H1 (cell line): ENCODE data around the gene PLCB3. TPM values are rescaled to one million over a fixed set of nuclear protein-coding genes. Genes with fewer than 3 reads are reported as not detected.

Source experiments
- CTCF ChIA-PET: fragments of 300-600 bp; sonication (Branson Sonifier 250); formaldehyde crosslinking; loops from one replicate; lab custom pipeline; 2021; ENCODE audit not compliant: partially characterized antibody; lab: Charles Lee
- POLR2A ChIA-PET: fragments of 300-600 bp; sonication (Branson Sonifier 250); formaldehyde crosslinking; loops from one replicate; lab custom pipeline; 2021; ENCODE audit warnings: inconsistent platforms; ENCODE audit not compliant: partially characterized antibody; lab: Charles Lee
- DNase-seq, 2 experiments: peaks; one replicate each; pipeline versions ENCODE4 v3.0.0 to v3.0.0-alpha.2; 2010 to 2022; ENCODE audit warnings: low spot score in 2 of 2, low read depth in 1 of 2, mixed read lengths in 1 of 2
- FAIRE-seq: peaks from 2 replicates; lab custom pipeline; 2011; peaks lifted over from hg19 to GRCh38; lab: Jason Lieb, UNC
- H2AFZ ChIP-seq: 2 replicates; pipeline ENCODE4 v1.8.1; 2012; ENCODE audit warnings: low read length, inconsistent platforms
- H2AK5ac ChIP-seq: 2 replicates; pipeline ENCODE4 v1.6.1; 2013; ENCODE audit warnings: low read depth, low read length
- H2BK120ac ChIP-seq: replicated peaks from 2 replicates; pipeline ENCODE3; 2013; ENCODE audit warnings: low read depth, low read length, inconsistent platforms
- H2BK12ac ChIP-seq: 2 replicates; pipeline ENCODE4 v1.6.1; 2013; ENCODE audit warnings: low read depth, low read length
- H2BK15ac ChIP-seq: 2 replicates; pipeline ENCODE4 v1.6.1; 2013; ENCODE audit warnings: low read length
- H2BK20ac ChIP-seq: 2 replicates; pipeline ENCODE4 v1.6.1; 2013; ENCODE audit warnings: low read length
- H2BK5ac ChIP-seq: 2 replicates; pipeline ENCODE4 v1.6.1; 2013; ENCODE audit warnings: low read depth, low read length
- H3K14ac ChIP-seq: 2 replicates; pipeline ENCODE4 v1.6.1; 2013; ENCODE audit warnings: inconsistent platforms; ENCODE audit not compliant: insufficient read length
- H3K18ac ChIP-seq: 2 replicates; pipeline ENCODE4 v1.6.1; 2013; ENCODE audit warnings: low read length; ENCODE audit errors: extremely low read depth
- H3K23ac ChIP-seq: 2 replicates; pipeline ENCODE4 v1.6.1; 2013; ENCODE audit warnings: inconsistent platforms; ENCODE audit not compliant: insufficient read length
- H3K23me2 ChIP-seq: 2 replicates; pipeline ENCODE4 v1.6.1; 2013; ENCODE audit warnings: low read depth, low read length
- H3K27ac ChIP-seq: 2 replicates; pipeline ENCODE4 v1.6.1; 2011; ENCODE audit warnings: low read depth, low read length, inconsistent platforms
- H3K27me3 ChIP-seq, 4 experiments: replicated peaks in 1 of 4; 1 replicate in 1 of 4; 2 replicates in 3 of 4; pipeline versions ENCODE4 v1.6.1 to v1.8.1; 2011 to 2013; ENCODE audit warnings: low read length in 3 of 4, mild to moderate bottlenecking in 3 of 4, inconsistent platforms in 2 of 4, mixed read lengths in 2 of 4, moderate library complexity in 1 of 4; ENCODE audit not compliant: control insufficient read depth in 3 of 4, insufficient read depth in 3 of 4; ENCODE audit errors: extremely low read depth in 1 of 4
- H3K36me3 ChIP-seq, 4 experiments: 2 replicates each; pipeline versions ENCODE4 v1.6.1 to v1.8.1; 2011 to 2013; ENCODE audit warnings: mild to moderate bottlenecking in 4 of 4, low read length in 3 of 4, moderate library complexity in 2 of 4, control low read depth in 1 of 4, inconsistent platforms in 1 of 4; ENCODE audit not compliant: insufficient read depth in 4 of 4, control insufficient read depth in 2 of 4
- H3K4ac ChIP-seq: replicated peaks from 2 replicates; pipeline ENCODE3; 2013; ENCODE audit warnings: low read length, low read depth, mixed read lengths, inconsistent platforms; ENCODE audit not compliant: insufficient read length
- H3K4me1 ChIP-seq, 4 experiments: replicated peaks in 1 of 4; 1 replicate in 1 of 4; 2 replicates in 3 of 4; pipeline versions ENCODE4 v1.6.1 to v1.8.1; 2011 to 2013; ENCODE audit warnings: low read length in 3 of 4, inconsistent platforms in 2 of 4, mixed read lengths in 1 of 4; ENCODE audit not compliant: insufficient read depth in 4 of 4, control insufficient read depth in 3 of 4
- H3K4me2 ChIP-seq, 2 experiments: 2 replicates each; pipeline versions ENCODE4 v1.6.1 to v1.8.1; 2011 to 2013; ENCODE audit warnings: low read depth in 2 of 2, low read length in 2 of 2, control low read depth in 1 of 2, inconsistent platforms in 1 of 2, mild to moderate bottlenecking in 1 of 2; ENCODE audit not compliant: insufficient read depth in 1 of 2
- H3K4me3 ChIP-seq, 4 experiments: fragments of 200-600, 300-600 bp in 1 of 4; sonication (generic), shearing (Covaris generic), sonication (Bioruptor Twin) in 1 of 4; 2 replicates each; pipeline versions ENCODE4 v1.5.1 to v1.8.1; 2011 to 2016; ENCODE audit warnings: low read length in 4 of 4, low read depth in 3 of 4, control low read depth in 2 of 4, inconsistent platforms in 2 of 4, mild to moderate bottlenecking in 2 of 4, mixed read lengths in 1 of 4, moderate library complexity in 1 of 4; ENCODE audit not compliant: insufficient read depth in 2 of 4; ENCODE audit errors: extremely low read depth in 1 of 4
- H3K56ac ChIP-seq: replicated peaks from 2 replicates; pipeline ENCODE3; 2013; ENCODE audit warnings: low read depth, mild to moderate bottlenecking, mixed read lengths, low read length, inconsistent platforms; ENCODE audit not compliant: insufficient read length
- H3K79me1 ChIP-seq: 2 replicates; pipeline ENCODE4 v1.6.1; 2013; ENCODE audit warnings: low read depth, low read length, control low read depth
- H3K79me2 ChIP-seq, 2 experiments: 2 replicates each; pipeline versions ENCODE4 v1.6.1 to v1.8.1; 2012 to 2013; ENCODE audit warnings: low read length in 2 of 2, mild to moderate bottlenecking in 2 of 2, inconsistent platforms in 1 of 2; ENCODE audit not compliant: insufficient read depth in 2 of 2, control insufficient read depth in 1 of 2
- H3K9ac ChIP-seq, 4 experiments: replicated peaks in 1 of 4; 1 replicate in 1 of 4; 2 replicates in 3 of 4; pipeline versions ENCODE4 v1.6.1 to v1.8.1; 2011 to 2013; ENCODE audit warnings: low read depth in 3 of 4, low read length in 3 of 4, control low read depth in 2 of 4, mild to moderate bottlenecking in 2 of 4, moderate library complexity in 2 of 4, inconsistent platforms in 1 of 4; ENCODE audit errors: extremely low read depth in 1 of 4
- H3K9me3 ChIP-seq, 2 experiments: 2 replicates each; pipeline versions ENCODE4 v1.6.1 to v1.8.1; 2012 to 2013; ENCODE audit warnings: mild to moderate bottlenecking in 2 of 2, moderate library complexity in 2 of 2, control low read depth in 1 of 2, inconsistent platforms in 1 of 2, low read depth in 1 of 2, low read length in 1 of 2, mixed read lengths in 1 of 2; ENCODE audit not compliant: insufficient read depth in 2 of 2
- H4K20me1 ChIP-seq, 2 experiments: replicated peaks in 1 of 2; 2 replicates each; pipeline versions ENCODE3 to v1.8.1; 2011 to 2013; ENCODE audit warnings: inconsistent platforms in 2 of 2, low read length in 2 of 2, mild to moderate bottlenecking in 1 of 2; ENCODE audit not compliant: insufficient read depth in 2 of 2, control insufficient read depth in 1 of 2
- H4K5ac ChIP-seq: 2 replicates; pipeline ENCODE4 v1.6.1; 2013; ENCODE audit warnings: low read length, low read depth, mixed read lengths, inconsistent platforms; ENCODE audit not compliant: insufficient read length
- H4K8ac ChIP-seq: 2 replicates; pipeline ENCODE4 v1.8.0; 2013; ENCODE audit warnings: mild to moderate bottlenecking, moderate library complexity, low read length, inconsistent platforms; ENCODE audit not compliant: insufficient read depth; ENCODE audit errors: extremely low read depth
- H4K91ac ChIP-seq: replicated peaks from 2 replicates; pipeline ENCODE3; 2013; ENCODE audit warnings: low read length, mixed read lengths, inconsistent platforms; ENCODE audit not compliant: insufficient read length
- BCL11A ChIP-seq, 2 experiments: IDR thresholded peaks; one replicate each; pipeline ENCODE4 v1.6.1; 2011; ENCODE audit warnings: low read depth in 2 of 2, low read length in 2 of 2, mild to moderate bottlenecking in 2 of 2
- EGR1 ChIP-seq: IDR thresholded peaks from 2 replicates; pipeline ENCODE4 v1.6.1; 2011; ENCODE audit warnings: low read depth, low read length, borderline replicate concordance
- GTF2F1 ChIP-seq: IDR thresholded peaks from 2 replicates; pipeline ENCODE4 v1.6.1; 2012; ENCODE audit warnings: low read depth, low read length, improper control_type of control experiment, borderline replicate concordance
- JUND ChIP-seq: IDR thresholded peaks from 2 replicates; pipeline ENCODE4 v1.6.1; 2011; ENCODE audit warnings: mild to moderate bottlenecking, improper control_type of control experiment, low read length
- NANOG ChIP-seq: IDR thresholded peaks from 2 replicates; pipeline ENCODE4 v1.6.1; 2011; ENCODE audit warnings: low read length, low read depth, mild to moderate bottlenecking, inconsistent platforms; ENCODE audit not compliant: insufficient read depth, poor library complexity, severe bottlenecking
- PHF8 ChIP-seq: fragments of 200-600 bp; sonication (generic); conservative IDR thresholded peaks from 2 replicates; pipeline ENCODE4 v1.7.1; 2012; ENCODE audit warnings: low read depth, mild to moderate bottlenecking, inconsistent platforms, low read length, moderate library complexity
- SIX5 ChIP-seq: IDR thresholded peaks from 2 replicates; pipeline ENCODE4 v1.6.1; 2011; ENCODE audit warnings: mild to moderate bottlenecking, low read depth, low read length
- WGBS, 2 experiments: shearing (Covaris generic) in 1 of 2; methylation state at CpG; one replicate each; pipeline versions ENCODE4 v1.1.6 to v1.1.7; 2013 to 2015; ENCODE audit warnings: low lambda C conversion rate in 2 of 2, mixed read lengths in 2 of 2, inconsistent platforms in 1 of 2, low coverage in 1 of 2, missing lambda C conversion rate in 1 of 2; ENCODE audit not compliant: insufficient replicate concordance in 2 of 2, insufficient coverage in 1 of 2, insufficient read length in 1 of 2; ENCODE audit errors: extremely low coverage in 1 of 2, missing lambda C conversion rate in 1 of 2; 5-methylcytosine and 5-hydroxymethylcytosine counted together
- polyA plus RNA-seq, 7 experiments: library from polyadenylated mRNA; depleted of rRNA in 3 of 7; stranded (reverse) in 5 of 7; unstranded in 2 of 7; fragments of >200 nt in 5 of 7; fragments of 200-250 nt in 2 of 7; gene quantifications; 1 replicate in 5 of 7; 2 replicates in 1 of 7; 4 replicates in 1 of 7; pipeline versions ENCODE4 v1.2.1 to v1.2.3, GENCODE V29; 2011 to 2013; ENCODE audit warnings: missing spikeins in 2 of 7, mixed read lengths in 2 of 7
- total RNA-seq: library from RNA; stranded (reverse); fragmentation: NEBNext Ultra II Directional; extraction: Animal tissue kit (Norgen Biotek cat#: 25700); gene quantifications from 2 replicates; pipeline ENCODE4 v1.2.1, GENCODE V29; 2021
- TF ChIP-seq, protein P1 (sequence below): IDR thresholded peaks from 2 replicates; pipeline ENCODE4 v1.6.1; 2011; ENCODE audit warnings: low read length, improper control_type of control experiment
- TF ChIP-seq, protein P2 (sequence below): IDR thresholded peaks from 2 replicates; pipeline ENCODE4 v1.6.1; 2012; ENCODE audit warnings: low read length, inconsistent platforms

Gene PLCB3
- total and polyA plus RNA-seq, 2 of the 8 experiments (the other 6 are each of a cell fraction or from before 2014, with no cell fraction given) = 47.2 to 104 TPM

DNA sequence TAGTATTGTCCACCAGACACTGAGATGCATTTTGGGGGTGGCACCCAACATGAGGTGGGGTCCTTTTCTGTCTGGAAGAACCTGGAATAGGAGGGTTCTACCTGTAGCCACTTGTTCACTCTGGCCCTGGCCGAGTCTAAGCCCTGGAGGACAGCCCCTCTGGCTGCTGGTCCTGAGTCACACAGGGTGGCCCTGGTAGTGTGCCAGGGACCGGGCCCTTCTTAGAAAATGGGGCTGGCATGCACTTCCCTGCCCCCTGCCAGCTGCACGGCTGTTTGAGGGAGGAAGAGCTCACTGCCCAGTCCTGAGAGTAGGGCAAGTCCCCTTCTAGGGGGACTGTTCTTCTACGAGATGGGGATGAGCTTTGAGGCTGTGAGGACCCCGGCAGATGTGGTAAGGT lies 2.2 kb downstream of the PLCB3 start:
- H3K27ac ChIP-seq = no peak overlapping the region
- H3K23ac ChIP-seq = no peak overlapping the region
- no peak overlapping the region for H3K14ac ChIP-seq
- peak overlapping the region in 1 of 2 experiments; percentile 73; a peak in 2 of 4 replicates for H3K4me2 ChIP-seq
- ChIA-PET POLR2A (interaction anchor here (0.7 to 7.1 kb wide), 3 partner anchors 9 to 13 kb away, joined by 3 to 101 read pairs (median 36); partner anchors contain the start of genes FKBP2 and PPP1R14B), CTCF (interaction anchor here (0.8 to 5.9 kb wide), 7 partner anchors 11 to 102 kb away, joined by 3 to 62 read pairs (median 4); no protein-coding TSS in a partner anchor)
- peaks cover 10% of the 10 kb centered on the region; the same call in 1 of the 2 replicates for H3K23me2 ChIP-seq
- TF ChIP-seq SIX5 (no peak), NANOG (no peak), BCL11A (IDR thresholded peaks at IDR 0.05; ENCODE audit: low read depth in 2 of 2, low read length in 2 of 2) (no peak), JUND (no peak), GTF2F1 (no peak), PHF8 (no peak), EGR1 (no peak)
- TF ChIP-seq, protein P1, sequence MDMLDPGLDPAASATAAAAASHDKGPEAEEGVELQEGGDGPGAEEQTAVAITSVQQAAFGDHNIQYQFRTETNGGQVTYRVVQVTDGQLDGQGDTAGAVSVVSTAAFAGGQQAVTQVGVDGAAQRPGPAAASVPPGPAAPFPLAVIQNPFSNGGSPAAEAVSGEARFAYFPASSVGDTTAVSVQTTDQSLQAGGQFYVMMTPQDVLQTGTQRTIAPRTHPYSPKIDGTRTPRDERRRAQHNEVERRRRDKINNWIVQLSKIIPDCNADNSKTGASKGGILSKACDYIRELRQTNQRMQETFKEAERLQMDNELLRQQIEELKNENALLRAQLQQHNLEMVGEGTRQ = no peak
- TF ChIP-seq, protein P2, sequence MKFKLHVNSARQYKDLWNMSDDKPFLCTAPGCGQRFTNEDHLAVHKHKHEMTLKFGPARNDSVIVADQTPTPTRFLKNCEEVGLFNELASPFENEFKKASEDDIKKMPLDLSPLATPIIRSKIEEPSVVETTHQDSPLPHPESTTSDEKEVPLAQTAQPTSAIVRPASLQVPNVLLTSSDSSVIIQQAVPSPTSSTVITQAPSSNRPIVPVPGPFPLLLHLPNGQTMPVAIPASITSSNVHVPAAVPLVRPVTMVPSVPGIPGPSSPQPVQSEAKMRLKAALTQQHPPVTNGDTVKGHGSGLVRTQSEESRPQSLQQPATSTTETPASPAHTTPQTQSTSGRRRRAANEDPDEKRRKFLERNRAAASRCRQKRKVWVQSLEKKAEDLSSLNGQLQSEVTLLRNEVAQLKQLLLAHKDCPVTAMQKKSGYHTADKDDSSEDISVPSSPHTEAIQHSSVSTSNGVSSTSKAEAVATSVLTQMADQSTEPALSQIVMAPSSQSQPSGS = no peak
- H3K9ac ChIP-seq = no peak overlapping the region
- WGBS, 2 experiments = 88% methylated on average over 5 of the region's 5 CpGs; no CpG with 5 or more reads in 1 of the 2 experiments
- peaks cover 2% of the 10 kb centered on the region; the same call in 1 of the 2 replicates for H3K79me1 ChIP-seq
- H4K5ac ChIP-seq = no peak overlapping the region
- no peak overlapping the region for H3K18ac ChIP-seq
- FAIRE-seq (no peak), DNase-seq (no peak)
- H3K27me3 ChIP-seq = no peaks in the 10 kb centered on the region
- H3K79me2 ChIP-seq = peaks cover 0 to 23% of the 10 kb centered on the region in 2 experiments; a peak in 1 of 4 replicates
- no peak overlapping the region for H2AFZ ChIP-seq
- 0 out of 2 replicates have a peak overlapping the region, but pooled peaks have one; percentile 54 for H2AK5ac ChIP-seq
- H2BK20ac ChIP-seq = no peak overlapping the region; the same call in 1 of the 2 replicates
- no peak overlapping the region for H2BK15ac ChIP-seq
- no peak overlapping the region for H4K91ac ChIP-seq
- H3K9me3 ChIP-seq = no peaks in the 10 kb centered on the region
- peaks cover 9 to 22% of the 10 kb centered on the region in 2 experiments for H4K20me1 ChIP-seq
- H3K4me1 ChIP-seq = peaks cover 0 to 31% (median 26%) of the 10 kb centered on the region in 4 experiments; a peak in 6 of 7 replicates
- no peak overlapping the region for H4K8ac ChIP-seq
- H2BK12ac ChIP-seq = 0 out of 2 replicates have a peak overlapping the region, but pooled peaks have one; percentile 60
- no peak overlapping the region for H2BK5ac ChIP-seq
- peaks cover 9 to 35% (median 18%) of the 10 kb centered on the region in 4 experiments for H3K36me3 ChIP-seq
- H3K4ac ChIP-seq = no peak overlapping the region
- no peak overlapping the region; a peak in 1 of 8 replicates for H3K4me3 ChIP-seq
- no peak overlapping the region for H2BK120ac ChIP-seq
- H3K56ac ChIP-seq = no peak overlapping the region
